ENCODE results near the gene ERP44.

- TF ChIP-seq EZH2 (IDR thresholded peaks at IDR 0.05) (no peak), CTCF (IDR thresholded peaks at IDR 0.05 in 2 of 3, conservative IDR thresholded peaks at IDR 0.05 in 1 of 3; ENCODE audit: borderline replicate concordance in 1 of 3, insufficient read depth in 1 of 3, low read depth in 2 of 3, low read length in 2 of 3) (no peak), ZNF274 (IDR thresholded peaks at IDR 0.05; ENCODE audit: low read depth, low read length) (no peak), POLR2AphosphoS5 (IDR thresholded peaks at IDR 0.05; ENCODE audit: low read depth, low read length) (no peak), EZH2phosphoT487 (IDR thresholded peaks at IDR 0.05; ENCODE audit: borderline replicate concordance) (no peak), SP1 (IDR thresholded peaks at IDR 0.05; ENCODE audit: low read depth) (no peak), RAD21 (IDR thresholded peaks at IDR 0.05; ENCODE audit: low read depth) (no peak), REST (IDR thresholded peaks at IDR 0.05; ENCODE audit: low read depth) (no peak)
These were observed 100.5 kb downstream of the ERP44 start for GRCh38 chr9:99998266-99998665.

Data from HCT116 (cell line).